Smooth muscle cell of trachea (primary cell): ENCODE measurements around the gene KRT77. TPM values are rescaled to one million over a fixed set of nuclear protein-coding genes. Genes with fewer than 3 reads are reported as not detected.

Experiments used
- total RNA-seq: library from RNA; depleted of rRNA; stranded (reverse); fragments of >200 nt; gene quantifications from 2 replicates; pipeline ENCODE4 v1.2.1, GENCODE V29; 2014

Gene KRT77
- total RNA-seq = not detected in 2 replicates

DNA sequence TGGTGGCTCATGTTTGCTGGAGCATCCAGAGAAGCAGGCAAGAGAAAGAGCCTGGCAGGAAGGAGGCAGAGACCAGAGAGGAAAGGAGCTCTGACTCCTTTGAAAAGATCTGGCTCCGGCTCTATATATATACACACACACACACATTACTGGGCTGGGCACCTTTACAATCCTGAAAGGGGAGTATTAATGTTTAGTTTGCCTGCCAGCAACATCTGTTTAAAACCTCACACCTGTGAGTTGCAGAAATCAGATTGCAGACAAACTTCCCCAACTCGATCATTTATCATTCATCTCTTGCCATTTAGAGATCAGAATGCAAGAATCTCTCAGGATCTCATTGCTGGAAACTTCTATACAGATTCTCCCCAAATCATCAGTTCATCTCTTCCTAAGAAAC lies at the start of gene KRT77:
Gene KRT77 (minus strand): TSS at position 101 of the 400 bp plus-strand sequence. CDS start 90 bp downstream, at position 11.

DNA sequence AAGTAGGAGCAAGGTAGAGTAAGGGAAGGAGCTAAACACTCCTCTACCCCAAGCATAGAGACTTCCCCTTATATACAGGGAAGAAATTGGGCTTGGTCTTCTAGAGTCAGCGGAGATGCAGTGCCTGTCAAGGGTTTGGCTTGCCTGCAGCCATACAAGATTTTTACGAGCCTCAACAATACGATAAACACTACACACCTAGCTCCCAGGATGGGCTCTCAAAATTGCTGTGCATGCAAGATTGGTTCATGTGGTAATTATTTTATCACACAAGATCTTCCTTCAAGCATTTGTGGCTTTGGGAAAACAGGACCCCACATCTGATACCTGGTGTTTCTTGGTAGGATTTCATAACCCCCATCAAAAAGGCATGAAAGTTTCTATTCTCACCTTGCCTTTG lies 23.0 kb downstream of the KRT77 start, which contains the start of gene KRT1:
Gene KRT1 (minus strand): TSS at position 45 of the 400 bp plus-strand sequence. CDS start 59 bp downstream, outside the sequence.

DNA sequence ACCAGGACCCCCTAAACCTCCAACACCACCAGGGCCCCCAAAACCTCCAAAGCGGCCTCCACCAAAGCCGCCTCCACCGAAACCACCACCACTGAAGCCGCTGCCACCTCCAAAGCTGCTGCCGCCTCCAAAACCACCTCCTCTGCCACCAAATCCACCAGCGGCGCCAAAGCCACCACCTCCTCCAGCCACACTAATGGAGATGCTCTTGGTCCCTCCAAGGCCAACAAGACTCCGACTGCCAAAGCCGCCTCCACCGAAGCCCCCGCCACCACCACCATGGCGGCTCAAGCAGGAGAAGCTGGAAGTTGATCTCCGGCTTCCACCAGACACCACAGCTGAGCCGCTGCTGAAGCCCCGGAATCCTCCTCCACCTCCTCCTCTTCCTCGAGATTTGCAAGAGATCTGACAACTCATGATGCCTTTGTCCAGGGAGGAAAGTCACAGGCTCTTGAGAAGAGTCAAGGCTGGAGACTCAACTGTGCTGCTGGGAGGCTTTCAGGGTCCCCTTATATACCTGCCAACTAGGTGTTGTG lies 51.5 kb downstream of the KRT77 start, which contains the start of gene KRT2:
Gene KRT2 (minus strand): TSS at position 486 of the 536 bp plus-strand sequence. CDS start 69 bp downstream, at position 417.

Other genes with a start within 250 kb of the KRT77 start
- gene KRT6C, start 229.7 kb downstream of the KRT77 start, total RNA-seq = not detected in 2 replicates
- gene KRT6A, start 210.3 kb downstream of the KRT77 start, total RNA-seq = under 0.01 TPM in 1 of 2 replicates, not detected in the other
- 0.50 and 6.7 TPM in 2 replicates for gene KRT5, start 183.1 kb downstream of the KRT77 start, total RNA-seq
- not detected in 2 replicates for gene KRT71, start 150.4 kb downstream of the KRT77 start, total RNA-seq
- not detected in 2 replicates for gene KRT74, start 129.7 kb downstream of the KRT77 start, total RNA-seq
- not detected in 2 replicates for gene KRT72, start 102.1 kb downstream of the KRT77 start, total RNA-seq
- not detected in 2 replicates for gene KRT73, start 85.0 kb downstream of the KRT77 start, total RNA-seq
- gene KRT2, start 51.3 kb downstream of the KRT77 start, total RNA-seq = not detected in 2 replicates
- not detected in 2 replicates for gene KRT1, start 23.1 kb downstream of the KRT77 start, total RNA-seq
- gene KRT76, start 73.8 kb upstream of the KRT77 start, total RNA-seq = not detected in 2 replicates
- gene KRT3, start 92.6 kb upstream of the KRT77 start, total RNA-seq = not detected in 2 replicates
- not detected in 2 replicates for gene KRT4, start 110.6 kb upstream of the KRT77 start, total RNA-seq
- gene KRT79, start 130.8 kb upstream of the KRT77 start, total RNA-seq = not detected in 2 replicates
- gene KRT78, start 145.5 kb upstream of the KRT77 start, total RNA-seq = not detected in 2 replicates
- 1.9 and 5.6 TPM in 2 replicates for gene KRT8, start 201.6 kb upstream of the KRT77 start, total RNA-seq
- 6.0 and 8.3 TPM in 2 replicates for gene KRT18, start 245.6 kb upstream of the KRT77 start, total RNA-seq